ENCODE data around the gene FANCC. TPM values are rescaled to one million over a fixed set of nuclear protein-coding genes. Genes with fewer than 3 reads are reported as not detected.
A peak's percentile ranks its signal among the peaks of the same experiment; 100 is the strongest.

The FANCC gene
- polyA plus RNA-seq, 1 of the 3 experiments (the other 2 are of a cell fraction) = 3.5 TPM

- TF ChIP-seq REST (IDR thresholded peaks at IDR 0.05; ENCODE audit: low read depth, low read length) (no peak), YY1 (IDR thresholded peaks at IDR 0.05; ENCODE audit: low read depth) (no peak), TCF12 (IDR thresholded peaks at IDR 0.05) (peak; percentile 59), CTCF (IDR thresholded peaks at IDR 0.05) (no peak), RAD21 (IDR thresholded peaks at IDR 0.05; ENCODE audit: low read length) (no peak), TAF1 (IDR thresholded peaks at IDR 0.05; ENCODE audit: borderline replicate concordance, low read depth, low read length) (no peak), FOSL2 (IDR thresholded peaks at IDR 0.05; ENCODE audit: borderline replicate concordance, low read depth) (no peak), JUND (IDR thresholded peaks at IDR 0.05) (no peak), FOXM1 (IDR thresholded peaks at IDR 0.05; ENCODE audit: low read depth) (no peak), MAX (IDR thresholded peaks at IDR 0.05; ENCODE audit: low read depth) (no peak), MXI1 (IDR thresholded peaks at IDR 0.05; ENCODE audit: low read depth, low read length) (peak; percentile 65; the same call in 1 of the 2 replicates), MEF2A (IDR thresholded peaks at IDR 0.05; ENCODE audit: borderline replicate concordance, low read depth) (no peak), TEAD4 (IDR thresholded peaks at IDR 0.05; ENCODE audit: borderline replicate concordance, insufficient read depth) (no peak), ELF1 (IDR thresholded peaks at IDR 0.05) (no peak), NRF1 (IDR thresholded peaks at IDR 0.05; ENCODE audit: low read depth, low read length) (no peak), PBX3 (IDR thresholded peaks at IDR 0.05) (no peak), SMC3 (IDR thresholded peaks at IDR 0.05; ENCODE audit: low read depth, low read length) (no peak), RCOR1 (IDR thresholded peaks at IDR 0.05; ENCODE audit: low read length) (no peak), POLR2AphosphoS5 (IDR thresholded peaks at IDR 0.05; ENCODE audit: low read depth, low read length) (no peak; the same call in 1 of the 2 replicates), NFIC (IDR thresholded peaks at IDR 0.05; ENCODE audit: borderline replicate concordance) (no peak), CHD2 (IDR thresholded peaks at IDR 0.05; ENCODE audit: low read length, partially characterized antibody) (peak; percentile 39)
Measured at GRCh38 chr9:95103871-95104580, 213.5 kb downstream of the FANCC start (continued).
